ENCODE results near the gene MDFIC2. TPM values are rescaled to one million over a fixed set of nuclear protein-coding genes. Genes with fewer than 3 reads are reported as not detected.

Gene MDFIC2
- total RNA-seq, 1 donor from 2014 or later, result not detected

GRCh38 chr3:70261283-70261682 lies 51.2 kb downstream of the MDFIC2 start:
- Mint-ChIP-seq H3K4me1 (ENCODE audit: unreplicated experiment) (no peaks in the 10 kb centered on the region), H3K27me3 (no peaks in the 10 kb centered on the region), H3K27ac (no peak overlapping the region), H3K9me3 (no peaks in the 10 kb centered on the region), H3K36me3 (no peaks in the 10 kb centered on the region), H3K4me3 (no peak overlapping the region)
- no peak for DNase-seq (ENCODE audit: extremely low spot score, unreplicated experiment)
- TF ChIP-seq CTCF (conservative IDR thresholded peaks at IDR 0.05), result no peak

GRCh38 chr3:70256566-70256965 lies 55.9 kb downstream of the MDFIC2 start:
- Mint-ChIP-seq H3K27me3 (no peaks in the 10 kb centered on the region), H3K36me3 (no peaks in the 10 kb centered on the region)
- TF ChIP-seq CTCF (conservative IDR thresholded peaks at IDR 0.05), result no peak

GRCh38 chr3:70250492-70250891 lies 61.9 kb downstream of the MDFIC2 start:
- Mint-ChIP-seq H3K4me1 (ENCODE audit: unreplicated experiment) (no peaks in the 10 kb centered on the region), H3K27ac (no peak overlapping the region), H3K36me3 (no peaks in the 10 kb centered on the region), H3K4me3 (no peak overlapping the region), H3K9me3 (no peaks in the 10 kb centered on the region), H3K27me3 (no peaks in the 10 kb centered on the region)
- DNase-seq (ENCODE audit: extremely low spot score, unreplicated experiment), result no peak
- TF ChIP-seq CTCF (conservative IDR thresholded peaks at IDR 0.05), result no peak

More at GRCh38 chr3:70256566-70256965, 55.9 kb downstream of the MDFIC2 start:
- no peaks in the 10 kb centered on the region for H3K9me3 Mint-ChIP-seq
- no peak overlapping the region for H3K4me3 Mint-ChIP-seq
- no peak overlapping the region for H3K27ac Mint-ChIP-seq
- no peaks in the 10 kb centered on the region for H3K4me1 Mint-ChIP-seq (ENCODE audit: unreplicated experiment)
- no peak for DNase-seq (ENCODE audit: extremely low spot score, unreplicated experiment)

GRCh38 chr3:70249509-70250160 lies 62.8 kb downstream of the MDFIC2 start:
- H3K9me3 Mint-ChIP-seq, result no peaks in the 10 kb centered on the region
- DNase-seq (ENCODE audit: extremely low spot score, unreplicated experiment), result no peak
- TF ChIP-seq CTCF (conservative IDR thresholded peaks at IDR 0.05), result no peak
- H3K27me3 Mint-ChIP-seq, result no peaks in the 10 kb centered on the region
- H3K27ac Mint-ChIP-seq, result no peak overlapping the region
- no peaks in the 10 kb centered on the region for H3K36me3 Mint-ChIP-seq
- H3K4me3 Mint-ChIP-seq, result no peak overlapping the region
- H3K4me1 Mint-ChIP-seq (ENCODE audit: unreplicated experiment), result no peaks in the 10 kb centered on the region

- Mint-ChIP-seq H3K4me3 (no peak overlapping the region), H3K27me3 (no peaks in the 10 kb centered on the region), H3K27ac (no peak overlapping the region), H3K9me3 (no peaks in the 10 kb centered on the region), H3K36me3 (no peaks in the 10 kb centered on the region), H3K4me1 (ENCODE audit: unreplicated experiment) (peaks cover 3% of the 10 kb centered on the region)
- TF ChIP-seq CTCF (conservative IDR thresholded peaks at IDR 0.05), result no peak
- no peak for DNase-seq (ENCODE audit: extremely low spot score, unreplicated experiment)
Observed at GRCh38 chr3:70248856-70249255, 63.6 kb downstream of the MDFIC2 start.
